Activated naive CD4-positive, alpha-beta T cell (primary cell): ENCODE data around the gene BCORL1.

ENCODE experiments used
- DNase-seq, 4 experiments: peaks; one replicate each; lab custom pipeline; 2025; lab: John Stamatoyannopoulos, UW

Gene BCORL1

DNA sequence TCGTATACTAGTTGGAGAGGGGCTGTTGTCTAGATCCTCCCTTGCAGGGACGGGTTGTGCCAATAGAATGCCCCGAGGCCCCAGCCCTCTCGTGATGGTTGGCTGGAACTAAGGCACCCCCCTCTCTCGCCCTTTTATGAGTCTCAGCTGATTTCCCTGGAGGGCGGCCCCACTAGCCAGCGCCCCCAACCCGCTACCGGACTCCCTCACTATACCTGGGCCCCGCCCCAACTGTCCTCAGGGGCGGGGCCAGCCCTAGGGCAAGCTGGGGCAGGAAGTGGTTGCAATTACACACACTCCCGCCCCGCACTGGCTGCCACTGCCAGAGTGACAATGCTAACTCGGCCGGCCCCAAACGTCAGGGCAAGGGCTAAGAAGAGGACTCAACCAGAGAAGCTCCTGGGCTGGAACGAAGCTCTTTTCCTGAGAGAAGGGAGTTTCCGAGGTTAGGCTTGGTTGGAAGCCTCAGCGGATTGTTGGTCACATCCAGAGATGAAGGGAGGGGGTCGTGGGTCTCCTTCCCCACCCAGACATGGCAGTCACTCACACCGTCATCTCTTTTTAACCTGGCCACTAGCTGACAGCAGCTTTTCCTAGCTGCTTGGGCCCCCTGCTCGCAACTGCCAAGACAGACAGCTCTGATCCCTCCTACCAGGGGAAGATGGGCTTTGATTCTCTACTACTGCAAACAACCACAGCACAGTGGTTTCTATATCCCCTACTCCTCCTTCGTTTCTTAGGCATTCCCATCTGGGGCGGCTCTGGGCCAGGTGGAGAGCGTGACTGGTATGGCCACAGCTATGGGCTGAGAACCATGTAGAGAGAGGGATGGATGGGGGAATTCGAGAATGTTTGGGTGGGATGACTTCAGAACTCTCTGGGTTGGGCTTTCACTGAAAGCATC lies 21.0 kb upstream of the BCORL1 start:
- DNase-seq, result peak; percentile 10 to 53 (median 21)

DNA sequence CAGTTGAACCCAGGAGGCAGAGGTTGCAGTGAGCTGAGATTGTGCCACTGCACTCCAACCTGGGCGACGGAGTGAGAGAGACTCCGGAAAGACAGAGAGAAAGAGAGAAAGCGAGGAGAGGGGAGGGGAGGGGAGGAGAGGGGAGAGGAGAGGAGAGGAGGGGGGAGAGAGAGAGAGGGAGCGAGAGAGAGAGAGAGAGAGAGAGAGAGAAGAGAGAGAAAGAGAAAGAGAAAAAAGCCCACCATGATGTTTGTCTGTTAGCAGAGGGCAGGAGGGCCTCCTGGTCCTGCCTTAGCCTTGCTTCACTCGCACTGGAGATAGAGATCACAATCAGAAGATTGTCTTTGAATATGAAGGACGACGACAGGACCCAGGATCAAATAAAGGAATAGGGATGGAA lies 18.7 kb upstream of the BCORL1 start:
- no peak for DNase-seq

- no peak for DNase-seq
Observed at GRCh38 chrX:129965166-129965565, 17.3 kb upstream of the BCORL1 start.

GRCh38 chrX:129968968-129969367 lies 13.5 kb upstream of the BCORL1 start:
- DNase-seq, result no peak

DNA sequence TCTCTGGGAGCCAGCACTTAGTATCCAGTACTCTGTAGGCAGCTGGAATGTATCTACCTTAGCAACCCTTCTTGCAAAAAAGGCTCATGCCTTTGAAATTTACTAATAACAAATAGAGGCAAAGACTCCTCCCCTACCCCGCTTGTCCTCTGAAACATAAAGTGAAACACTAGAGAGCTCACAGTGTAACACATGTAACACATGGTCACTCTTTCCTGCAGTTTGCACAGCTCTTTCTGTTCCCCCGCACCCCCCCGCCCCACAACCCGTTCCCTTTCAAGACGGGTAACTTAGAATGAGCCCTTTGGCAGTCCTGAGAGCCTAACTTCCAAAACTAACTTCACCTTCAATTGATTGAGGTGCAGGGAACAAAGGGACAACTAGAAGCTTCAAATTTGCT lies 6.0 kb upstream of the BCORL1 start:
- DNase-seq, result no peak

DNA sequence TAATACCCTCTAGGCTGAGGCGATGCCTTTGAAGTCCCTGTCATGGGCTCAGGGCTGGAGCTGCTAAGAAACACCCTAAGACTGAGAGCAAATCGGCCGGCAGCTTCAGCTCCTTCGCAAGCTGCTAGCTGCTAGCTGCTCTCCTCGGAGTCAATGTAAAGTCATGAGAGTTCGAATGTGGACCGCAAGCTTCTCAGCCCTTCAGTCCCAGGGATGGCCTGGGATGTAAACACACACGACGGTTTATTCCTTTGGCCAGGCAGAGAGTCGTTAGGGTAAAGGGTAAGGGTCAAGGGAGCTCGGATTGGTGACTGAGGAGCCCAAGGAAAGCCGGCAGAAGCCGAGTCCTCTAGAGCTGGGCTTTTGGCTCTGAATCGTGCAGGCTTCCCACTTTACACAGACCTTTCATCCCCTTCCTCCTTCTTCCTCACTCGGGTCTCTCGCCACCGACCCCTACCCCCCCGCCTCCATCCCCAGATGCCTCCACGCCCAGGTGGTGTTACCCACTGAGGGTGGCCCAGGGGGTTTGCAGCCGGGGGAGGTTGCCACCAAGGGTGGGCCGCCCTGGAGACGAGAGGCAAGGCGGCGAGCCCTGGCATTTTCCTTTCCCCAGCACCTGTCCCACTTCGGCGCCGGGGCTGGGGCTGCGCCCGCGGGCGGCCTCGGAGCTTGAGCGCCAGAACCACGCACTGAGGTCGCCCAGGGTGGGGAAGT lies 3.1 kb upstream of the BCORL1 start:
- no peak for DNase-seq

DNA sequence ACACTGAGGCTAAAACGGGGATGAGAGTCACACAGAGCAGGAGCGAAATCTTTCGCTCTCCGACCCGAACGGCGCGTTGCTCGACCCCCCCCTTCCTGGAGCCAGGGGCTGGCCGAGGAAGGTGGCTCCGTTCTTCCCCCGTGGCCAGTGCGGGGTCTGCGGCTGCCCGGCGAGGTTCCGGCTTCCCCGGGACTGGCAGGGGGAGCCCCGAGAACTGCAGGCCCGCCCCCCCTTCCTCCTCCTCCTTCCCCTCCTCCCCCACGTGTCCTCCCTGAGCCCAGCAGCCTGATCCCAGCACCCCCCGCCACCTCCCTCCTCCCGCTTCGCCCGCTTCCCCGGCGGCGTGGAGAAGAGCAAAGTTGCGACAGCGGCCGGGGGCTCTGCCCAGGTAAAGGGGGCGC lies 2.4 kb upstream of the BCORL1 start:
- peak in 2 of 4 experiments; percentile 8 to 17 for DNase-seq

DNA sequence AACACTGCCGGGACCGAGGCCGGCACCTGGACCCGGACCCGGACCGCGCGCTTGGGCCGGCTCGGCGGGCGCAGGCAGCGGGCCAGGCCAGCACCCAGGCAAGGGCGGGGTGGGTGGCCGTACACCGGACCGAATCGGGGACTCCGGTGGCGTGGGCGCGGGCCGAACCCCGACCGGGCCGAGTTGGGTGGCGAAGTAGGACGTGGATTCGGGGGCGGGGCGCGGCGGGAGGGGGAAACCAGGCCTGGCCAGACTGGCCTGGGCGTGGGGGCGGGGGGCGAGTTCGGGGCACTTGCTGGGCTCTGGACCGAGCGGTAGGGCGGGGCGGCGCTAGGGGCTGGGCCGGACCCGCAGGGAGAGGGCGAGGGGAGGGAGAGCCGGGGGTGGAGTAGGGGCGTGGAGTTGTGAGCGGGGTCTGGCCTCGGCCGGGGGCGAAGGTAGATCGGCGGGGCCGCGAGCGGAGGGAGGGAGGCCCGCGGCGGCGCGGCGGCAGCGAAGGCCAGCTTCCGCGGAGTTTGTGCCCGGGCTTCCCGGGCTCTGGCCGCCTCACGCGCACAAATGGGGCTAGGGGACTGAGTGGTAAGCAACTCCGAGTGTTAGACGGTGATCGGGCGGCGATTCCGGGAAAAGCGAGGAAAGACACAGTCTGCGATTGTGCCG lies 1.8 kb upstream of the BCORL1 start:
- DNase-seq, result peak in 1 of 4 experiments; percentile 1

DNA sequence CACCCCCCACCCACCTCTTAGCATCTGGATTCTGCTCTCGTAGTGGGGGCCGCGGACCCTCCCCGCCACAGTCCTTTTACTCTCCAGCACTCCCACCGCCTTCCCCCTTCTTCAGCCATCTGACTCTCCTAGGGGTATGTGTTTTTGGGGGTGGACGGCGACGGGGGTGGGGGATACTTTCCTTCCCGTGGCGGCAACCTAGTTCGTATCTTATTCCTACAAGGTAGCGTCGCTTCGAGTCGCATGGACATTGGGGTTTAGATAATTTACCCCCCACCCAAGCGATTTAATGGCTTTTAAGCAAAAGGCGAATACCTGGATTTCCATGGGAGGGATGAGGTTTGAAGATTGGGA lies 1.3 kb upstream of the BCORL1 start:
- DNase-seq, result no peak

DNA sequence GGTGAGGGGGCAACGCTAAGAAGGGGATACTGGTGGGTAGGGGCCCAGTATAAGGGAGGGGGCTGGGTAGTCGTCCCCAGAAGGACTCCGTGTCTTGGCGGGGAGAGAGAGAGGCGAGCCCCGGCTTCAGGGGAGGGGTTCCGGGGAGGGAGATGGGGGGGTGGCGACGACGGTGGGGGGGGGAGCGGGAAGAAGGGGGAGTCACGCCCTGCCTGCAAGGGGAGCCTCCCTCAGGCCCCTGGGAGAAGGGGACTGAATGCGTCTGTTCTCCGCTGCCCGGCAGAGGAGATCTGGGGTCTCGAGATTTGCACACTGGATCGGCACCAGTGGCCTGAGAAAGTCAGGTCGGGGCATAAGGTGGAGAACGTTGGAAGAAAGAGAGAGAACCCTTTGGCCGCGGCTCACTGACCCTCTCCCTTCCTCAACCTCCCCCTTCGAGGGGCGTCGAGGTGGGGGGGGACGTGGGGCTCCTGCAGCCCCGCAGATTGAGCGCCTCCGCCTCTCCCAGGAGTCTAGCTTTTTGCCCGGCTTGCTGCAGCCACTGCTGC lies 609 bp upstream of the BCORL1 start:
- DNase-seq, result no peak

DNA sequence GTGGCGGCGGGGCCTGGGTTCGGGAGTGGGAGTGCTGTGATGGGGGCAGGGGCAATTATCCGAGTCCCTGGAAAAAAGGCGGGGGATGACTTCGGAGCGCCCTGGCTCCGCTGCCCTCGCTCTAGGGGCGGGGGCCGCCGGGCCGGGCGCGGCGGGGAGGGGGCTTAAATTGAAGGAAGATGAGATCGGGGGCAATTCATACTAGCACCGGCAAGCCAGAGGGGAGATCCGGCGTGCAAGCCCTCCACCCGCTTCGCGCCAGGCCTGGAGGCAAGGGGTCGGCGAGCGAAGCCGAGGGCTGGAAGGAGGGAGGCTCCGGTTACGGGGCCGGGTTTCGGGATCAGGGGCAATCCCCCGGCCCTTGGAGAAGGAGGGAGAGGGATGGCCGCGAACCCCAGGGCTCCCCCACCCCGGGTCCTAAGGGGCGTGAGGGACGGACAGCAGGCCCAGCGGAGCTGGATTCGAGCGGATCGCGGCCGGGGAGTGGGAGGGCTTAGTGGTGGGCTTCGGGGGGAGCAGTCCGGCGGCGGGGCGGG lies 1.2 kb downstream of the BCORL1 start:
- peak in 1 of 4 experiments; percentile 6 for DNase-seq

DNA sequence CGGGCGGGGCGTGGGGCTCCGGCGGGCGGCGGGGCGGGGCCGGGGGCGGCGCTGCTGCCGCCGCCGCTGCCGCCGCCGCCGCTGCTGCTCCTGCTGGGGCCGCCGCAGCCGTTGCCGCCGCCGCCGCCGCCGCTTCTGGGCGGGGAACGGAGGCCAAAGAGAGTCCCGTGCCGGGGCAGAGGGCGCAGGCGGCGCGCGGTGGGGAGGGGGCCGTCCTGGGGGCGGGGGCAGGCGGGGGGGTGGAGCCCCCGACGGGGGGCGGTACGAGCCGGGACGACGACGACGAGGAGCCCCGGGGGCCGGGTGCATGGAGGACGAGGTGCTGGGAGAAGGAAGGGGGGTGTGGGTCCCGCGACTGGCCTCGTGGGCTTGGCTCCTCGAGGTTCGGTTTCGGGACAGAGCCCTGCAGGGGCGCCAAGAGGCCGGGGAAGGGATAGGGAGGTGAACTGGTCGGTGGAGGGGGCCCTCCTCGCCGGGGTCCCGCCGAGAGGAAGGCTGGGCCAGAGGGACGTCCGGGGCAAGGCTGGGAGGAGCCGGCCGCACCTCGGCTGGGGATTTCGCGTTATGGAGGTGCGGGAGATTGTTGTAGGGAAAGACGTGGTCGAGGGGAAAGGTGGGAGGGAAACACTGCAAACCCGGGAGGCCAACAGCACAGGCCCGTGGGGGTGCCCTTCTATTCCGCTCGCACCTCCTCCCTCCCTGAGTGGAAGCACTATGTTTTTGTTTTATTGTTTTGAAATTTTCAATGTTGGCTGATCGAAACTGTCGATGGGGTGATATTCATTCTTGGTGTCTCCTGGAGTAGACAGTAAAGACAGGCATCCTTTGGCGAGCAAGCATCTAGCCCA lies 1.9 kb downstream of the BCORL1 start:
- DNase-seq, result peak; percentile 2 to 23 (median 4)

DNA sequence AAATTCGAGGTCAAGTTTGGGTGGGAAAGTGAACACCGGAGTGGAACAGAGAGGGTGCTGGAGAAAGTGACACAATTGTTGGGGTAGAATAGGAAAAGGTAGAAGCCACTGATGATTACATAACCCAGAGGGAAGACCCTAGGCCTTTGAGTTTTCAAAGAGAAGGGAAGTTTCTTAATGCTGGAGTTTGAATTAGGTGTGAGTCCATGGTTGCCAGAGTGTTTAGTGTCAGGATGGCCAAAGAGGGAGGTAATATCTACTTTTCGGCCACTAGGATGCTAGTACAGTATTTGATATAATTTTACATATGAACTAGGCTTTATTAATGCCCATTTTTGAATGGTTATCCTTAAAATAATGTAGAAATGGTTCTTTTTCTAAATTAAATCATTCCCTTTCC lies 5.4 kb downstream of the BCORL1 start:
- no peak for DNase-seq

DNA sequence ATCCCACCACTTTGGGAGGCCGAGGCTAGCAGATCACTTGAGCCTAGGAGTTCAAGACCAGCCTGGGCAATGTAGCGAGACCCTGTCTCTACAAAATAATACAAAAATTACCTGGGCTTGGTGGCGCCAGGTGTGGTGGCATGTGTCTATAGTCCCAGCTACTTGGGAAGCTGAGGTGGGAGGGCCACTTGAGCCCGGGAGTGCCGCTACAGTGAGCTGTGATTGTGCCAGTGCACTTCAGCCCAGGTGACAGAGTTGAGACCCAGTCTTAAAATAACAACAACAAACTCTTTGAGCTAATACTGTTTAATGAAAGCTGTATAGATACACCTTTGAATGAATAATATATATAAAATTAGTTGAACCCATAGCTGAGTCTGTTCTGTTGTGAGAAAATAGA lies 9.7 kb downstream of the BCORL1 start:
- DNase-seq, result no peak

DNA sequence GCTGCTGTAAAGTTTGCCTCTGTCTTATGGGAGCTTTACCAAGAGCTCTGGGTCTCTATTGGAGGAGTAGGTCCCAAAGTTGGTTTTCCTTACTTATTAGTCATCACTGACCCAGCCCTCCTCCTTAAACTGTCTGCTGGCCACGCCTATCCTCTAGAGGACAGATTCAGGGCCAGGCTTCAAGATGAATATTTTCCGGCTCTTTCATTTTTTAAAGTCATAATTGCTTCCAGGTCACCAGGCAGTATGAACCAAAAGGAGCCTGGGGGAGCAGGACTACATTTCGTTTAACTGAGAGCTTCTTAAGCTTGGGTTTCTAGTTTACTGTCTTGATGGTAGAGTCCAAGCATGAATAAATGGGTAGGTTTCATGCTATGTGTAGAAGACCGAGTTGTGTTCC lies 13.7 kb downstream of the BCORL1 start:
- DNase-seq, result no peak

GRCh38 chrX:129997086-129997485 lies 14.7 kb downstream of the BCORL1 start:
- DNase-seq, result no peak

- no peak for DNase-seq
Observed at GRCh38 chrX:129998021-129998420, 15.6 kb downstream of the BCORL1 start.

DNA sequence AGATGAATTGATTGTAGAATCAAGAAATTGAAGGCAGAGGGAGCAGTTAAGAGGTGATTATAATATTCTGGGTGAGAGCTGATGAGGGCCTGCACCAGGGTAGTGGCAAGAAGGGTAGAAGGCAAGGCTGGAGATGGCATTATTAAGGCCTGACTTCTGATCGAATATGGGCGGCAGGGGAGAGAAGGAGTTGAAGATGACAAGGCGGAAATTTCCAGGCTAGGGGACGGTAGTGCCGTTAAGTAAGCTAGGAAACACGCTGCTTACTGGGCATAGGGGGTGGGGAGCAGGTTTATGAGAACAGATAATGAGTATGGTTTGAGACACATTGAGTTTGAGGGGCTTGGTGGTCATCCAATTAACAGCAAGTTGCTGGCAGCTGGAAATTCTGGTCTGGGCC lies 19.5 kb downstream of the BCORL1 start:
- no peak for DNase-seq

DNA sequence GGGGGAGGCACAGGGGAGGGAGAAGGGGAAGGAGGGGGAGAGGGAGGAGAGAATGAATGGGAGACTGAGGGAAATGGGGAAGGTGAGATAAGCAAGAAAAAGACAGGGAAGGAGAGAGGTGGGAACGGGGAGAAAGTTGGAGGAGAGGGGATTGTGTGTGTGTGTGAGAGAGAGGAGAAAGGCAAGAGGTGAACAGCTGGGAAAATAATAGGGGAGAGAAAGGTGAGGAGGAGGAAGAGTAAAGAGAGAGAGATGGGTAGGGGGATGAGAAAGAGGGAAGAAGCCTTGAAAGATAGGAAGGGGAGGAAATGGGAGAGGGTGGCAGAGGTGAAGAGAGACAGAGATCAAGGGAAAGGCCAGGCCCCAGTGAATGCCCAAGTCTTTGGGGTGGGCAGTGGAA lies 20.1 kb downstream of the BCORL1 start:
- no peak for DNase-seq

- no peak for DNase-seq
Observed at GRCh38 chrX:130005089-130005807, 22.8 kb downstream of the BCORL1 start.
